GM18505 (cell line): ENCODE data around the gene ZNF888.
"Not testable (repeated sequence)": the region's sequence is repeated elsewhere in the genome, so short reads cannot be mapped to it uniquely, and the experiment has no call there.

ENCODE experiments used
- ATAC-seq: cut with Tn5 transposase; IDR thresholded peaks from one replicate; pipeline ENCODE4 v1.9.1; 2021; ENCODE audit not compliant: unreplicated experiment
- POLR2A ChIP-seq: IDR thresholded peaks from 4 replicates; pipeline ENCODE4 v1.6.1; 2011; ENCODE audit warnings: borderline replicate concordance; ENCODE audit not compliant: insufficient read depth, insufficient read length; ENCODE audit errors: extremely low read depth

The ZNF888 gene

DNA sequence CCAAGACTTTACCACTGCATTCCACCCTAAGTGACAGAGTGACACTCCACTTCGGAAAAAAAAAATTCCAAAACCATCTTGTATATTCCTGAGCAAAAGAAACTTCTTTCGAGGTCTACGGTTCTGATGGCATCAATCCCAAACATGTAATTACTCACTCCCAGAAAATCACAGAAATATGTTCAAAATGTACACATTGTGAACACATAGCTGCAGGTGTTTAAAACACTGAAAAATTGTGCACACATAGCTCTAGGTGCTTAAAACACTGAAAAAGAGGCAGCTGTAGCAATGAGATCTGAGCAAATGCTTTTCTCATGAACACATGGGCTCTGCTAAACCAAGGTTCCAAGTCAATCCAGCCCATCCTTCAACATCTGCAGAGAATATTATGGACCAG lies 51.8 kb downstream of the ZNF888 start:
- no peak for TF ChIP-seq POLR2A
- ATAC-seq = no peak

- not testable (repeated sequence) for ATAC-seq
These were observed 55.2 kb downstream of the ZNF888 start for GRCh38 chr19:52868031-52868430.

- TF ChIP-seq POLR2A = peak; percentile 87
- ATAC-seq = peak; percentile 98
These were observed 65.6 kb downstream of the ZNF888 start, which contains the start of gene ZNF468 for GRCh38 chr19:52857378-52858191. Gene ZNF468 (minus strand): TSS chr19:52857619. CDS start chr19:52854272, 3,347 bp downstream.

DNA sequence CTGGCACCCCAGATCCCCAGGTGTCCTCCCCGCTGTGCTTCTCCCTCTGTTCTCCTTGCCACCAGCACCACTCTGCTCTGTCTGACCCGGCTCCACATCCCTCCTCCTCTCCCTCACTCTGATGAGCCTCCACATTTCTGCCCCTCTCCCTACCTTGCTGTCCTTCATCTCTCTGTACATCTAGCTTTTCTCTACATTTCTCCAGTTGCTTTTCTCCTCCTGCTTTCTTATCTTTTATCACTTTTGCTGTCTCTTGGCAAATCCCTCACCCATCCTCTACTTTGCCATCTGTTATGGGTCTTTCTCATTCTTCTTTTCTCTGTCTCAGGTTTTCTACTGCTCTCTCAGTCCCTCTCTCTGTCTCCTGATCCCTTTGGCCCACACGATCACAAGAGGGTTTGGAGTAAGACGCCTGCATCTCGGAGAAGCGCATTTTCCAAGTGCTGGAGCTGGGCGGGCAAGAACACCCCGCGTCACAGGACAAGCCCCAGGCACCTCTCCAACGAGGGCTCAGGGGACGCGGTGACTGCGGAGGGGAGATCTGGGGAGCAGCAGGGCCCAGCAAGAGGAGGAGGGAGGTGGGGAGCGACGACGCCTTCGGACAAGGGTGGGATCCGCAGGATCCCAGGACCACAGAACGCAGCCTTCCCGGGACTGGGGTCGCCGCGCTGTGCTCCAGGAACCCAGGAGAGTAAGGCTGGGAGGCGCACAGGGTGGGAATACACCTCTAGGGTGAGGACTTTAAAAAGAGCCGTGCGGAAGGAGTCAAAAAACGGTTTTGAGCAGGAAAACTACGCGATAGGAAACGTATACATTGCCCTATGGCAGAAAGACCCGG lies 66.5 kb downstream of the ZNF888 start:
- ATAC-seq = peak; percentile 8
